NT2/D1 (cell line): ENCODE results near the gene GRK4.

Source experiments
- SUZ12 ChIP-seq: IDR thresholded peaks from 2 replicates; pipeline ENCODE4 v1.6.1; 2011; ENCODE audit not compliant: insufficient read length, insufficient read depth; ENCODE audit errors: extremely low read depth
- YY1 ChIP-seq: IDR thresholded peaks from 2 replicates; pipeline ENCODE4 v1.6.1; 2011; ENCODE audit not compliant: insufficient read length, insufficient read depth
- ZNF274 ChIP-seq: IDR thresholded peaks from 2 replicates; pipeline ENCODE4 v1.6.1; 2011; ENCODE audit warnings: mild to moderate bottlenecking, low read depth, low read length

- no peak for TF ChIP-seq ZNF274
- no peak for TF ChIP-seq YY1
- no peak for TF ChIP-seq SUZ12
Measured at GRCh38 chr4:2968381-2968780, 5.0 kb downstream of the GRK4 start.
